ENCODE data around the gene SLC25A47. TPM values are rescaled to one million over a fixed set of nuclear protein-coding genes. Genes with fewer than 3 reads are reported as not detected.

The SLC25A47 gene
- total RNA-seq, 1 donor from 2014 or later, result not detected

GRCh38 chr14:100345711-100346110 is 22.6 kb downstream of the SLC25A47 start:
- TF ChIP-seq, protein P1, sequence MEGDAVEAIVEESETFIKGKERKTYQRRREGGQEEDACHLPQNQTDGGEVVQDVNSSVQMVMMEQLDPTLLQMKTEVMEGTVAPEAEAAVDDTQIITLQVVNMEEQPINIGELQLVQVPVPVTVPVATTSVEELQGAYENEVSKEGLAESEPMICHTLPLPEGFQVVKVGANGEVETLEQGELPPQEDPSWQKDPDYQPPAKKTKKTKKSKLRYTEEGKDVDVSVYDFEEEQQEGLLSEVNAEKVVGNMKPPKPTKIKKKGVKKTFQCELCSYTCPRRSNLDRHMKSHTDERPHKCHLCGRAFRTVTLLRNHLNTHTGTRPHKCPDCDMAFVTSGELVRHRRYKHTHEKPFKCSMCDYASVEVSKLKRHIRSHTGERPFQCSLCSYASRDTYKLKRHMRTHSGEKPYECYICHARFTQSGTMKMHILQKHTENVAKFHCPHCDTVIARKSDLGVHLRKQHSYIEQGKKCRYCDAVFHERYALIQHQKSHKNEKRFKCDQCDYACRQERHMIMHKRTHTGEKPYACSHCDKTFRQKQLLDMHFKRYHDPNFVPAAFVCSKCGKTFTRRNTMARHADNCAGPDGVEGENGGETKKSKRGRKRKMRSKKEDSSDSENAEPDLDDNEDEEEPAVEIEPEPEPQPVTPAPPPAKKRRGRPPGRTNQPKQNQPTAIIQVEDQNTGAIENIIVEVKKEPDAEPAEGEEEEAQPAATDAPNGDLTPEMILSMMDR (IDR thresholded peaks at IDR 0.05), result no peak
- H3K9me3 ChIP-seq, result no peaks in the 10 kb centered on the region
- intact Hi-C loops (cut with DNase I), result no loop called here
- ATAC-seq (no peak), DNase-seq (no peak)
- peaks cover 16% of the 10 kb centered on the region for H3K4me1 ChIP-seq
- H3K27ac ChIP-seq, result no peak overlapping the region
- H3K36me3 ChIP-seq, result peaks cover 68% of the 10 kb centered on the region
- H3K27me3 ChIP-seq, result no peaks in the 10 kb centered on the region
- H3K4me3 ChIP-seq, result no peak overlapping the region

DNA sequence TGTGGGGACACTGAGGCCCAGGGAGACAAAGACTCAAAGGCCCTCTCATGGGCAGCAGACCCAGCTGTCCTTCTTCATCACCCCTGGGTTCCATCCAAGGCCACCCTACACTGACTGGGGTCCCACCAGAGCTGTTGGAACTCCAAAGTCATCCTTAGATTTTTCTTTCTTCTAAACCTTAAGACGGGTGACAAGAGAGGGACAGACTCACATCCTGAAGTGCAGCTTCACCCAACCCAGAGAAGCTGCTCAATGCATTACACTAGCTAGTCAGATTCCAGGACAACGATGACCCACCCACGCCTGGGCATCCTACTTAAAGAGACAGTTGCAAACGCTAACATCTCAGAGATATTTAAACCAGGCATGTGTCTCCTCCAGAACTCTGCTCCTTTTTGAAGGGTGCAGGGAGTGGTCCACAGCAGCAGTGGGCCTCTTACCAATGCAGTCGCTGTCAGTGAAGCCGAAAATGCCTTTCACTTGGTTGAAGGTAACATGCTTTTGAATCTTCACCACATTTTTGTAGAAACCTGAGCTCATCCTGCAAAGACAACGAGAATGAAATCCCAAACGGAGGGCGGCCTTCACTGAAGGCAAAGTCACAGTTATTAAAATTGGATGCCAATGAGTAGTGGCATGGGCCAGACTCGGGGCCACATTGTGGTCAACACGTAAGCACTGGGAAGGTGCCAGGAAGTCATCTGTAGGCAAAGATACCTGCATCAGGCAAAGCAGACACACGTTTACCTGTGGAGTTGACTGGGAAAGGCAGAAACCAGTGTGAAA is 23.4 kb downstream of the SLC25A47 start:
- ATAC-seq (no peak), DNase-seq (no peak)
- Histone ChIP-seq H3K4me1 (peaks cover 8% of the 10 kb centered on the region), H3K27me3 (no peaks in the 10 kb centered on the region), H3K4me3 (no peak overlapping the region), H3K9me3 (no peaks in the 10 kb centered on the region), H3K36me3 (peaks cover 75% of the 10 kb centered on the region), H3K27ac (no peak overlapping the region)
- TF ChIP-seq, protein P1 (IDR thresholded peaks at IDR 0.05), result no peak
- intact Hi-C loops (cut with DNase I), result no loop called here

DNA sequence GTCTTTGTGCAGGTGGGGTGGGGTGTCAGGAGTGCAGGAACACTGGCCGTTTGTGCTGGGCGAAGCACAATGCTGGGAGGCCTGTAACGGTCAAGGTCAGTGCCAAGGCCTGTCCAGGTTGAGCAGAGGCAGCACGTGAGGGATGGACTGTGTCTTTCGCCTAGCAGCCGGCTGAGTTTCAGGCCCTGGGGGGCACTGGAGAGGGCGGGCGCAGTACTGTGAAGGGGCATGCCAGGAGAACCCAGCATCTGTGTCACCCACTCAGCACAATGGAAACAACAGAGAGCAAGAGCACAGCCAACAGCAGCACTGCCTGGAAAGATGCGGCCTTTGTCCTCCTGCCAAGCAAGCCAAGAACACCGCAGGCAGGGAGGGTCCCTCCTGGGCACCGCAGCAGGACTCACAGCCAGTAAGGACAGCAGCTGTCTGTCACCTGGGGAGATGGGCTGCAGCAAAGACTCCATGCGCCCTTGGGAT is 25.2 kb downstream of the SLC25A47 start:
- TF ChIP-seq, protein P1 (IDR thresholded peaks at IDR 0.05), result no peak
- Histone ChIP-seq H3K27me3 (no peaks in the 10 kb centered on the region), H3K9me3 (no peaks in the 10 kb centered on the region), H3K36me3 (peaks cover 73% of the 10 kb centered on the region), H3K4me3 (no peak overlapping the region), H3K27ac (no peak overlapping the region), H3K4me1 (no peaks in the 10 kb centered on the region)
- DNase-seq, result no peak
- intact Hi-C loops (cut with DNase I), result no loop called here
- no peak for ATAC-seq

- H3K4me1 ChIP-seq, result no peaks in the 10 kb centered on the region
- no peaks in the 10 kb centered on the region for H3K9me3 ChIP-seq
- H3K27me3 ChIP-seq, result no peaks in the 10 kb centered on the region
- H3K36me3 ChIP-seq, result peaks cover 80% of the 10 kb centered on the region
- no peak overlapping the region for H3K4me3 ChIP-seq
- DNase-seq (no peak), ATAC-seq (peak; percentile 44)
- H3K27ac ChIP-seq, result no peak overlapping the region
- intact Hi-C loops (cut with DNase I), result no loop called here
- TF ChIP-seq, protein P1 (IDR thresholded peaks at IDR 0.05), result no peak
Measured at GRCh38 chr14:100348784-100349685, 25.9 kb downstream of the SLC25A47 start.

DNA sequence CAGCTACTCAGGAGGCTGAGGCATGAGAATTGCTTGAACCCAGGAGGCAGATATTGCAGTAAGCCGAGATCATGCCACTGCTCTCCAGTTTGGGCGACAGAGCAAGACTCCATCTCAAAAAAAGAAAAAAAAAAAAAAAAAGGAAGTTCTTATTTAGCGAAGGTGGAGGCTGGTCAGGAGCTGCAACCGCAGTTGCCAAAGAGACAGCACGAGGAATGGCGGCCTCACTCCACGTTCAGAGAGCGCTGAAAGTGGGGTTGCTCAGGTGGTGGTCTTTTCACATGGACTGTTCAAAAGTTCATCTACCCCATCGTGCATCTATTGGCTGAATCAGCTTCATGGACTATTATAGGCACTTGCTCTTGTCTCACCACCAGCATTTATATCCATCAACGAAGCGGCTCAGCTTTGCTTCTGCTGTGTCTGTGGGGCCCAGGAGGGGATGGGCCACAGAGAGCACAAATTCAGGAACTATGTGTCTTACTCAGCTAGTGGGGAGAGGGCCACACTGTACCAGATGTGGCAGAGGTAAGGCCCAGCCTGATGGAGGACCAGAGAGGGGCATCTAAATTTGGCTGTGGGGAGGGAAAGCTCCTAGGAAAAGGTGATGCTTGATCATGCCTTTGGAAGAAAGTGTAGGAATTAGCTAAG is 27.3 kb downstream of the SLC25A47 start:
- Histone ChIP-seq H3K36me3 (peaks cover 94% of the 10 kb centered on the region), H3K27me3 (no peaks in the 10 kb centered on the region), H3K4me3 (no peak overlapping the region), H3K27ac (peak overlapping the region; percentile 11), H3K4me1 (no peaks in the 10 kb centered on the region), H3K9me3 (no peaks in the 10 kb centered on the region)
- DNase-seq (no peak), ATAC-seq (peak; percentile 56)
- intact Hi-C loops (cut with DNase I), result no loop called here
- TF ChIP-seq, protein P1 (IDR thresholded peaks at IDR 0.05), result no peak
